GM18907 (cell line): ENCODE measurements around the gene MYNN.
"Not testable (repeated sequence)": the region's sequence is repeated elsewhere in the genome, so short reads cannot be mapped to it uniquely, and the experiment has no call there.

Source experiments
- ATAC-seq: cut with Tn5 transposase; IDR thresholded peaks from one replicate; pipeline ENCODE4 v1.9.1; 2021; ENCODE audit warnings: mild to moderate bottlenecking, moderate library complexity; ENCODE audit not compliant: unreplicated experiment

The MYNN gene

DNA sequence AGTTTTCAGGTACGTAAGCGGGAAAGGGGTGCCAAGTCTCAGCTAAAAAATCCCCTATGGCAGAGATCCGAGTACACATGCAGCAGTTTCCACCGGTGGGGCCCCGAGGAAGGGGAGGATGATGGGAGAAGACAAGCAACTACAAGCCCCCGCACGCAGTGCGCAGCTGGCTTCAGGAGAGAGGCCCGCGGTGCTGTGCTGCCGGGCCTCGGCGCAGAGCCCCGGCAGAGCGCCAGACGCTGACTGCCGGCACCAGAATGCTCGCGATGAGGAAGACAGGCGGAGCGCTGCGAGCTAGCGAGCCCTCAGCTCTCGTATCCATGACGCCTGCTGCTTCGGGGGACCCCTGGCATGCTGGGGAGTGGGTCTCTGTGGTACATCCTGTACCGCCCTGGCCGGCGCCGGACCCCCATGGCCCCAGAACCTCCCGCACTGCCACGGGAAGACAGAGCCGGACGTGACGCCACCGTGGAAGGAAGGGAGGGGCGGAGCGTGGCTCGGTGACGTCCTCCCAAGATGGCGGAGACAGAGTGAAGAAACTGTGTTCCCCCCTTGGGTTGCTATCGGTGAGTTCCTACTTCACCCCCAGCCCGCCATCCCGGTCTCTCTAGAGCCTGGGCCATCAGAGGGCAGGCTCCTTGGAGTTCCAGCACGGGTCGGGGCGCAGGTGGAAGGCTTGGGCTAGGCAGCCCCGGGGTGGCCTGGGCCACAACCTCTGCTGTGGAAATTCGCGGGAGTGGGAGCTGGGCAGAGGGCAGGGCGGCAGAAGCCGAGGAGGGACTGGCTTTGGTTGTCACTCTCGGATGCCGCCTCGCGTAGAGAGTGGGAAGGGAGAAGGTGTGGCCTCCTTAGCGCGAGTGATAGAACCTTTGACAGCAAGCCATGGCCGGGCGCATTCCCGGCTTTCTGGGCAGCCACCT lies at the start of gene MYNN:
MYNN (plus strand) TSS at position 500 of the 920 bp plus-strand sequence. CDS start 900 bp downstream, outside the sequence.
- ATAC-seq = peak; percentile 85

DNA sequence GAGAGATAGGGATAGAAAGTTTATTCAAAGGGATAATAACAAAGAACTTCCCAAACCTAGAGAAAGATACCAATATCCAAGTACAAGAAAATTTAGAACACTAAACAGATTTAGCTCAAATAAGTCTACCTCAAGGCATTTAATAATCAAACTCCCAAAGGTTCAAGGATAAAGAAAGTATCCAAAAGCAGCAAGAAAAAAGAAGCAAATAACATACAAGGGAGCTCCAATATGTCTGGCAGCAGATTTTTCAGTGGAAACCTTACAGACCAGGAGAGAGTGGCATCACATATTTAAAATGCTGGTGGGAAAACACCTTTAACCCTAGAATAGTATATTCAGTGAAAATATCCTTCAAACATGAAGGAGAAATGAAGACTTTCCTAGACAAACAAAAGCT lies 41.3 kb upstream of the MYNN start:
- not testable (repeated sequence) for ATAC-seq

- no peak for ATAC-seq
Observed at GRCh38 chr3:169739067-169739466, 34.1 kb upstream of the MYNN start.

DNA sequence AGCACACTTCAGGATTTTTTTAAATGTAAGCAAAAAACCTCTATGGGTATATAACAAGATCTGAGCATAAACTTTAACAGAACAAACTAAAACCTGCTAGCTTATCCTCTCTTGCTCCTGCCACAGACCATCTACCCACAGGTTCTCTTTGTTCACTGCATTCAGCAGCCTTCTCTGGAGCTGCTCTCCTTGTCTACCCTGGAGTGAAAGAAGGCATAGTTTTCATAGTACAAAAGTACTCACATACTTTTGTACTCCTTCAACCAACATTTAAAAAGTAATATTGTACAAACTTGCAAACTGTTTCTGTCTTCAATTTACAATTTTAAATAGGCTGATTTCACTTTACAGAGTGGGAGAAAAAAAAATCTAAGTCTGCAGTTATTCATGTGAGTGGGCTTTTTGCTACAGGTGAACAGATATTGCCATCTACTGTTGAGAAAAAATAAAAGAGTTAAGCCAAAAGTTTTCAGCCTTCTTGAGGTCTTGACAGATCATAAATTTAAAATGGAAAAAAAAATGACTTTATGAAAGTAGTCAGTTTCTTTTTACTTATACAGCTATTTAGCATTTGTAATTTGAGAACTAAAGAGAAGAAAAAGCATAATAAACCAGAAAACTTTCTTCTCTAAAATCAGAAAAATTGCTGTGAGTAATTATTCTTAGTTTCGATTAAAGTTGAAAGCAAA lies 28.7 kb upstream of the MYNN start:
- ATAC-seq = no peak

- no peak for ATAC-seq
Observed at GRCh38 chr3:169746924-169747323, 26.3 kb upstream of the MYNN start.

GRCh38 chr3:169748670-169749069 lies 24.5 kb upstream of the MYNN start:
- ATAC-seq = no peak

DNA sequence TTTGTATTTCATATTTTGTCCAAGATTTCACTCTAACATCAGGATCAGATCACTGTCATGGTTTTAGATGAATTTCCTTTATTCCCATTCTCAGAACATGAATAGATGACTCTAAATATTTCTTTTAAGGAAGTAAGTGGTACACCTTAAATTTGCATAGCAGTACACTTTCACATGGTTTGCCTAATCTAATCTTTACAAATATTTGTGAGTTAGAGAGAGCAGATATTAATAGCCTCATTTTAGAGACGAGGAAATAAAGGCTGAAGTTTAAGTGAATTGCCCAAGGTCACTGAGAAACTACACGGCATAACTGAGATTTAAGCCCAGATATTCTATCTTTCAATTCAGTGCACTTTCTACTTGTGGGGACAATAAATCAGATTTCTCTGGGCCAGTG lies 22.5 kb upstream of the MYNN start:
- no peak for ATAC-seq

GRCh38 chr3:169751875-169752274 lies 21.3 kb upstream of the MYNN start:
- ATAC-seq = no peak

DNA sequence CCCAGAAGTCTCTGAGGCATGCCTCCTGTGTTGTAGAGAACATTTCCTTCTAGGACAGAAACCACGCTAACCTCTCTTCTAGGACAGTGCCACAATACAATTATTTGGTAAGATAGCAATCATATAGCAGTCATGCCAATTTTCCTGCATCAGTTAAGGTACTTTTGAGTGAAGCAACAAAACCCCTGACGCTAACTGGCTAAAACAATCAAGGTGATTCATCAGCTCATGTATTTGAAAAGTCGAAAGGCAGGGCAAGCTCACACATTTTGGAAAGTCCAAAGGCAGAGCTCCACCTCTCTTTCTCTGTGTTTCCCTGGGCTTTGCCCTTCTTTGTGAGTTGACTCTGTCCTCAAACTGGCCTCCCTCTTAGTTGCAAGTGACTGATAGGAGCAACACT lies 18.5 kb upstream of the MYNN start:
- no peak for ATAC-seq

DNA sequence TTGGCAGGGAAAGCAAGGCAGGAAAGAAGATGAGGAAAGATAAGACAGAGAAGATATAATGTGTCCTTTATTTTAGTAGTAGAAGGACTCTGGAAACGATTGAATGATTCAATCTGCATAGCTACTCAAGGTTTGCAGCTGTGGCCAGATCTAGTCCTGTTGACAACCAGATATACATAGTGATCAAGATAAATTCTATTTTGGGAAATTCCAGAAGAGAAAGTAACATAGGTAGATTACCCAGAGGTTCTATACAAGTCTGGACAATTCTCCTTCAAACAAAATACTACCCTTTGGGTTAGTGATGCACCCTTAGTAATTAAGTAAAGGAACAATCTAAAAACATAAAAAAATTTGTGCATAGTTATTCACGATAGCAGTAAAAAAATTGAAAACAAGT lies 17.7 kb upstream of the MYNN start:
- no peak for ATAC-seq

DNA sequence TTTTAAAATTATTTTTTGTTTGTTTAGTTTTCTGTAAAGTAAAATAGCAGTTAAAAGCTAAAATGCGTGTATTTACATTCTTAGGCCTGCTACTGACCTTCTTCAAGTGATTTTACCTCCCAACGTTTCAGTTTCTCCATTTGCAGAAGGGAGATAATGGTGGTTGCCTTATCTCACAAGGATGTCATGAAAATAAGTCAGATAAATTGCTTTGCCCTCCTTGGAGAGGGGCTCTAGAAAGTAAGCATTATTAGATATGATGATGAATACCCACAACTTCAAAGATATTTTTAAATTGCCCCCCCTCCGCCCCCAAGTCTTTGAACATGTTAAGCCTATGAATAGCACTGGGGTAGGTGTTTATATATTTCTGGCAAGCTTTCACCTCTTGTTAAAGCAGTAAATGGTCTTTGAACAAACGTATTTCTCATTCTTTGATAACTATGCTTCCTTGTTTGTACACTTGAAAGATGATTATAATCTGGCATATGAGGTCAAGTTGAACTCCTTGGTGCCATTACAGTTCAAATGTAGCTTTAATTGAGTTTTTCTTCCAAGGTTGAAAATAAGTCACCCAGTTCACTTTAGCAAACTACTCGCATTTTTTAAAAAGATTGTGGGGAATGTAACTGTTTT lies 14.7 kb upstream of the MYNN start:
- ATAC-seq = no peak

- ATAC-seq = peak; percentile 79
Observed at GRCh38 chr3:169759256-169759655, 13.9 kb upstream of the MYNN start.

DNA sequence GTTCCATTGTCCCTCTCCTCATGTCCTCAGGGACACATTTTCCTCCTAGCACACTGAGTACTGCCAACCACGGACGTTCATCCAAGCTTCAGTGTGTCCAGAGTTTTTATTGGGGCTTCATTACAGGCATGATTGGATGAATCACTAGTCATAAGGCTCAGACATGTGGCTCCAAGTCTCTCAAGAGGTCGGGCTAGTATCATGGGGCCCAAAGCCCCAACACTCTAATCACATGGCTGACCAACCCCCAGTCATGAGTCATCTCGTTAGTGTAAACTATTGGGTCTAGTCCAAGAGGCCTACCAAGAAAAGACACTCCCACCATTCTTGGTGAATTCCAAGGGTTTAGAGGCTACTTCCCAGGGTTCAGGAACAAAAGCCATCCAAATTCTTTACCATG lies 12.7 kb upstream of the MYNN start:
- ATAC-seq = no peak

DNA sequence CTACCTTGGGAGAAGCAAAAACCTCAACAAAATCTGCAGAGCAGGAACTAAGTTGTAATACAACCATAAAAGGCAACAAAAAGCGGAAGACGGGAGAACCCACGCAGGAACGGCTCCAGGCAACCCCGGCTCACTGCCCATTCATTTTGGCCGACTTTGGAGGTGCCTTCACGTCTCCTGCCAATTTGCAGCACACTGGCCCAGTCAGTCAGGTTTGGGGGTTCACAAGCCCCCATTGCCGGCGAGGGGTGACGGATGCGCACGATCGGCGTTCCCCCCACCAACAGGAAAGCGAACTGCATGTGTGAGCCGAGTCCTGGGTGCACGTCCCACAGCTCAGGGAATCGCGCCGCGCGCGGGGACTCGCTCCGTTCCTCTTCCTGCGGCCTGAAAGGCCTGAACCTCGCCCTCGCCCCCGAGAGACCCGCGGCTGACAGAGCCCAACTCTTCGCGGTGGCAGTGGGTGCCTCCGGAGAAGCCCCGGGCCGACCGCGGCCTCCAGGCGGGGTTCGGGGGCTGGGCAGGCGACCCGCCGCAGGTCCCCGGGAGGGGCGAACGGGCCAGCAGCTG lies 8.8 kb upstream of the MYNN start:
- peak; percentile 36 for ATAC-seq

DNA sequence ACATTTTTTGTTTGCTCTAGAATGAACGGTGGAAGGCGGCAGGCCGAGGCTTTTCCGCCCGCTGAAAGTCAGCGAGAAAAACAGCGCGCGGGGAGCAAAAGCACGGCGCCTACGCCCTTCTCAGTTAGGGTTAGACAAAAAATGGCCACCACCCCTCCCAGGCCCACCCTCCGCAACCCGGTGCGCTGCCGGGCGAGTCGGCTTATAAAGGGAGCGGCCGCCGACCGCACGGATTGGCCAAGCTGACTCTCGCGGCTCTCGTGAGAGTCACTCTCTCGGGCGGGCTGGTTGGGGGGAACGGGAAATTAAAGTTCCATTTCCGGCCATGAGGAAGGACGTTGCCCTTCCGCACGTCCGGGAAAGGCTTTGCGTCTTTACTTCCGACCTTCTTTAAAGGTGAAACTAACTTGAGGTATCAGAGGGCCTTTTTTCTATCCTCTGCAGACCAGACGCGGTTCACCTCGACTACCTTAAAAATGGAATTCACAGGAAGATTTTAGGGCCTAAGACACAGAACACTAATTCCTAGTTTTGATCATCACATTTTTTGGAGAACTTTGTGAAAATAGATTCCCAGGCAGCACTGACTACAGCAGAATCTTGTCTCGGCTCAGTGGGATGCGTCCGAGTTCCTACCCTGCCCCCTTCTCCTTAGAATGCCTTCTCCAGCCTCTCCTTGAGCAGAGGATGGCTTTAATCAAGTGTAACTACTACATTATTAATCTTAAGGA lies 8.1 kb upstream of the MYNN start, which contains the start of gene TERC:
TERC (minus strand) TSS at position 179 of the 731 bp plus-strand sequence.
- peak; percentile 86 for ATAC-seq

DNA sequence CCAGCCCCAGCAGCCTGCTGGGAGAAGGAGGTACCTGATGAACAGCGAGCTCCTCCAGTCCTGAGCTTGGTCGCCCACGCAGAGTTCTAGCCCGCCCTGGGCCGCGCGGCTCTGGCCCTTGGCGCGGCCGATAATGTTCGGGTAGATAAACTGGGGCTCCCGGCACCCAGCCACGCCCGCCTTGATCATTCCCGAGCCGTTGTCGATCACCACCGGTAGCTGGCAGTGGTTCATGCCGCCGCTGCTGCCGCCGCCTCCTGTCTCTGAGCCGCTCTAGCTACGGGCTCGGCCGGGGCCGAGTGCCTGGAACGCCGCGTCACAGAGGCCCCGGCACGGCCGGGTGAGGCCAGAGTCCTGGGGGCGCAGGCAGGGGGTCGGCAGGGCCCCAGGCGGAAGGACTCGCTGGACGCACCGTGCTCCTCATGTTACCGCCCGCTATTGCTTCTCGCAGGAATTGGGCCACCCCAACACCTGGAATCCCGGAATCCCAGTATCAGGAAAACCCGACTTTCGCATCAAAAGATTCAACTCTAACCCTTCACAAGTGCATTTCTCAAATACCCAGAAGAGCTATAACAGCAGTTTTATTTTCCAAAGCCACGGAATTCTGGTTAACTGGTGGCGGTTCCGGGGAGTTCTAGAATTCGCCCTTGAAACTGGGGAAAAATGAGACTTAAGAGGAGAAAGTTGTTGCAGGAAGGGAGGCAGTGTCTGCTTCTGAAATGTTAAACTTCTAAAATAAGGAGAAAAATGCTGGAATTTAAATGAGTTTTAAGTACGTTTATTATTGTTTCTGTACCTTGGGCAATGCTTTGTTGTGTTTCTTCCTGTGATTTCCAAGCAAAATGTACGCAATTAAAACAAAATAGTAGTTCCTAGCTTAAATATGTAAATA lies 3.7 kb upstream of the MYNN start, which contains the start of gene ACTRT3:
ACTRT3 (minus strand) TSS at position 275 of the 895 bp plus-strand sequence; CDS start at position 234, 41 bp downstream.
- peak; percentile 29 for ATAC-seq

DNA sequence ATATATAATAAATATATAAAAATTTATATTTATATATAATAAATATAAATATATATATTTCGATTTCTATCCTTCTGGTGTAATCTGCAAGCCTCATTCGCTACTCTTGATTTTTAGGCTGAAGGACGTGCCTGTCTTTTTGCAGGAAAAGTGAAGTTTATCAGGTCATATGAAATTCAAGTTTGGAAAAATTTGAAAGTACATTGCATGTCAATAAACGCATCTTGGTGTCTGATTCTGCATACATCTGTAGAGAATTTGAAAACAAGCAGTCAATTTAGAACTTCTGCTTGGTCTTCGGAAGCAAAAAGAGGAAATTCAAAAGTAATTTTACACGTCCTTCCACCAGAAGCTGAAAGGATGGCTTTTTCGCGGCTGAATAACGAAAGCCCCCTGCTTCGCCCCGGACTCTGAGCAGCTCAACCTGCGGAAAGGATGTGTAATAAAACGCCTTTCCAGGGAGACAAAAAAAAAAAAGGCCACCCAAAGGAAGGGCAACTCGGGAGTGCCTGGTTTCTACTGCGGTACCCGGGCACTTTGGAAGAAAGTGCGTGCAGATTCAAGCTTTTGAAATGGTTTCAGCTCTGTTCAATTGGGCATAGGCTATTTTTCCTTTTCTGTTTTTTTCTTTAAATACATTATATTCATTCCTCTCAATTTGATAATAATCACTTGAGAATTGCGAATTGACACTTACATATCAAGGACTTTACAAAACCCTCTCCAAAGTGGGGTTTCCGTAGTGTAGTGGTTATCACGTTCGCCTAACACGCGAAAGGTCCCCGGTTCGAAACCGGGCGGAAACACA lies 1.5 kb upstream of the MYNN start:
- ATAC-seq = peak; percentile 24

DNA sequence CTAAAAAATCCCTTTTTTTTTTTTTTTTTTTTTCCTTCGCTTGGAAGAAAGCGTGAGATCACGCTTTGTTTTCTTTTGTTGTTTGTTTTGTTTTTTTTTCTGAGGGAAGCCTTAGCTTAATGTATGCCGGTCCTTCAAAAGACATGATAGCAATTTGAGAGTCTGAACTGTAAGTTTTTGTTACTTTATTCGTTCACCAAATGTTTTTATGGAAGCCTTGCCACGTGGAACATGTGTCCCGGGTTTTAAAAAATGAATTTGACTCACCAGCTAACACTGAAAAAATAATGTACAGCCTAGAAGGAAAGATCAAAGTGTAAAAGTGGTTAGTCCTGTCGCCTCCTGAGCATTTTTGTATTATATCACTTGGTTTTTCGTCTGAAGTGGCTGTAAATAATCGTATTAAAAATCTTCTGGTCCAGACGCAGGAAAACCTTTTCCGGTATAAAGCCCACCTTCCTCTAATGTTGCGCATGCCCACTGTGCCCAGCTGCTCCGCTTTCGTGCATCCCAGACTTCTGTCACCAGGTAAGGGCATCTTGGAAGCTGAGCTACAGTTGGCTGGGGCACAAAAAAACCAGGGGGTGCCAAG lies 795 bp upstream of the MYNN start:
- ATAC-seq = peak; percentile 27
